Liver (tissue), 9 donors: ENCODE data around the gene BCL2. TPM values are rescaled to one million over a fixed set of nuclear protein-coding genes. Genes with fewer than 3 reads are reported as not detected.

Experiments used
- DNase-seq: peaks from one replicate; pipeline ENCODE4 v3.0.0-alpha.2; 2017; ENCODE audit warnings: low spot score
- H3K27ac ChIP-seq, 2 donors: one replicate each; pipeline ENCODE4 v1.7.0; 2013; ENCODE audit warnings: inconsistent platforms in 2 of 2, low read length in 2 of 2, control low read depth in 1 of 2, low read depth in 1 of 2, mild to moderate bottlenecking in 1 of 2
- H3K27me3 ChIP-seq, 4 donors: one replicate each; pipeline versions ENCODE4 v1.6.1 to v1.7.0; 2013; ENCODE audit warnings: low read length in 3 of 4, inconsistent platforms in 1 of 4, mild to moderate bottlenecking in 1 of 4, moderate library complexity in 1 of 4; ENCODE audit not compliant: control insufficient read depth in 4 of 4, insufficient read depth in 4 of 4
- H3K36me3 ChIP-seq, 4 donors: one replicate each; pipeline versions ENCODE4 v1.6.1 to v1.7.0; 2013; ENCODE audit warnings: low read length in 3 of 4, mild to moderate bottlenecking in 3 of 4, low read depth in 1 of 4, moderate library complexity in 1 of 4; ENCODE audit not compliant: control insufficient read depth in 4 of 4, insufficient read depth in 3 of 4
- H3K4me1 ChIP-seq, 4 donors: one replicate each; pipeline versions ENCODE4 v1.6.1 to v1.7.0; 2013; ENCODE audit warnings: low read length in 3 of 4, mild to moderate bottlenecking in 3 of 4, moderate library complexity in 1 of 4; ENCODE audit not compliant: control insufficient read depth in 4 of 4, insufficient read depth in 4 of 4
- H3K4me3 ChIP-seq, 3 donors: one replicate each; pipeline versions ENCODE4 v1.6.1 to v1.7.0; 2013; ENCODE audit warnings: low read length in 3 of 3, control low read depth in 1 of 3, low read depth in 1 of 3, mild to moderate bottlenecking in 1 of 3
- H3K9ac ChIP-seq, 2 donors: one replicate each; pipeline ENCODE4 v1.7.0; 2013; ENCODE audit warnings: low read length in 2 of 2, mild to moderate bottlenecking in 2 of 2, moderate library complexity in 2 of 2, control low read depth in 1 of 2, low read depth in 1 of 2
- H3K9me3 ChIP-seq, 4 donors: one replicate each; pipeline versions ENCODE4 v1.6.1 to v1.7.0; 2013; ENCODE audit warnings: low read length in 3 of 4; ENCODE audit not compliant: control insufficient read depth in 4 of 4
- ATF3 ChIP-seq: IDR thresholded peaks from 2 replicates; pipeline ENCODE4 v1.6.1; 2016; ENCODE audit warnings: antibody characterized with exemption
- CTCF ChIP-seq: fragments of 150-350 bp; IDR thresholded peaks from 2 replicates; pipeline ENCODE4 v1.5.1; 2017; ENCODE audit warnings: improper control_type of control experiment, low read depth, low read length; ENCODE audit not compliant: missing input control
- EGR1 ChIP-seq, 2 donors: IDR thresholded peaks; 2 replicates each; pipeline ENCODE4 v1.6.1; 2016 to 2018; ENCODE audit warnings: antibody characterized with exemption in 2 of 2, low read depth in 2 of 2
- FOXA1 ChIP-seq: IDR thresholded peaks from 2 replicates; pipeline ENCODE4 v1.6.1; 2016; ENCODE audit warnings: antibody characterized with exemption
- FOXA2 ChIP-seq: IDR thresholded peaks from 2 replicates; pipeline ENCODE4 v1.6.1; 2016; ENCODE audit warnings: antibody characterized with exemption
- GABPA ChIP-seq, 2 donors: IDR thresholded peaks in 1 of 2; conservative IDR thresholded peaks in 1 of 2; 2 replicates each; pipeline ENCODE4 v1.6.1; 2016; ENCODE audit warnings: antibody characterized with exemption in 2 of 2, mild to moderate bottlenecking in 1 of 2, moderate library complexity in 1 of 2
- HNF4A ChIP-seq, 2 donors: conservative IDR thresholded peaks; 2 replicates each; pipeline ENCODE4 v1.6.1; 2016; ENCODE audit warnings: antibody characterized with exemption in 2 of 2, mild to moderate bottlenecking in 2 of 2
- HNF4G ChIP-seq: IDR thresholded peaks from 2 replicates; pipeline ENCODE4 v1.6.1; 2016; ENCODE audit warnings: antibody characterized with exemption
- JUND ChIP-seq, 2 donors: IDR thresholded peaks; 2 replicates each; pipeline ENCODE4 v1.6.1; 2016; ENCODE audit warnings: antibody characterized with exemption in 2 of 2
- MAX ChIP-seq: IDR thresholded peaks from 2 replicates; pipeline ENCODE4 v1.6.1; 2016; ENCODE audit warnings: antibody characterized with exemption
- NR2F2 ChIP-seq: IDR thresholded peaks from 2 replicates; pipeline ENCODE4 v1.6.1; 2016; ENCODE audit warnings: antibody characterized with exemption
- RAD21 ChIP-seq, 2 donors: IDR thresholded peaks; 2 replicates each; pipeline ENCODE4 v1.6.1; 2016; ENCODE audit warnings: antibody characterized with exemption in 2 of 2, mild to moderate bottlenecking in 2 of 2
- REST ChIP-seq: IDR thresholded peaks from 2 replicates; pipeline ENCODE4 v1.6.1; 2016; ENCODE audit warnings: antibody characterized with exemption, mild to moderate bottlenecking
- RXRA ChIP-seq, 2 donors: IDR thresholded peaks; 2 replicates each; pipeline ENCODE4 v1.6.1; 2017 to 2018; ENCODE audit warnings: antibody characterized with exemption in 2 of 2, mild to moderate bottlenecking in 1 of 2
- SP1 ChIP-seq: IDR thresholded peaks from 2 replicates; pipeline ENCODE4 v1.6.1; 2018; ENCODE audit warnings: antibody characterized with exemption, mild to moderate bottlenecking
- TAF1 ChIP-seq: conservative IDR thresholded peaks from 2 replicates; pipeline ENCODE4 v1.6.1; 2016; ENCODE audit warnings: antibody characterized with exemption, mild to moderate bottlenecking
- YY1 ChIP-seq: IDR thresholded peaks from 2 replicates; pipeline ENCODE4 v1.6.1; 2016; ENCODE audit warnings: antibody characterized with exemption, mild to moderate bottlenecking
- ZBTB33 ChIP-seq: IDR thresholded peaks from 2 replicates; pipeline ENCODE4 v1.6.1; 2016; ENCODE audit warnings: antibody characterized with exemption
- WGBS: extraction: QIAGEN DNeasy Blood & Tissue Kit; methylation state at CpG from one replicate; pipeline ENCODE4 v1.1.7; 2013; 5-methylcytosine and 5-hydroxymethylcytosine counted together
- polyA plus RNA-seq, 2 donors: library from polyadenylated mRNA; stranded (reverse) in 1 of 2; unstranded in 1 of 2; fragments of 200-250 nt in 1 of 2; fragments of >200 nt in 1 of 2; fragmentation: Nextera tagmentation in 1 of 2; extraction: Ambion mirVana in 1 of 2; gene quantifications; one replicate each; pipeline versions ENCODE4 v1.2.1 to v1.2.3, GENCODE V29; 2013 to 2015
- total RNA-seq, 2 donors: library from RNA; depleted of rRNA; stranded (reverse); fragments of >200 nt; gene quantifications; one replicate each; pipeline ENCODE4 v1.2.3, GENCODE V29; 2014
- donor health status: healthy.
- donor health status: healthy.
- donor health status: healthy.
- donor health status: healthy.
- donor health status: healthy.

Gene BCL2
- total and polyA plus RNA-seq, 4 donors: 0.40 to 3.9 (median 1.4) TPM

- Histone ChIP-seq H3K4me1 (no peaks in the 10 kb centered on the region), H3K4me3 (no peak overlapping the region), H3K27me3 (no peaks in the 10 kb centered on the region), H3K9ac (no peak overlapping the region), H3K9me3 (no peaks in the 10 kb centered on the region), H3K27ac (no peak overlapping the region), H3K36me3 (no peaks in the 10 kb centered on the region)
- no peak for TF ChIP-seq MAX
- TF ChIP-seq FOXA1: no peak
- no peak for TF ChIP-seq TAF1
- no peak for TF ChIP-seq RXRA (IDR thresholded peaks at IDR 0.05)
- no peak for TF ChIP-seq NR2F2
- no peak for TF ChIP-seq FOXA2
- no peak for TF ChIP-seq HNF4G
- TF ChIP-seq SP1: no peak
- no peak for TF ChIP-seq REST
- no peak for TF ChIP-seq ATF3
- no peak for TF ChIP-seq EGR1 (IDR thresholded peaks at IDR 0.05; ENCODE audit: low read depth in 2 of 2)
- TF ChIP-seq YY1: no peak
- TF ChIP-seq ZBTB33: no peak
- TF ChIP-seq RAD21 (IDR thresholded peaks at IDR 0.05): no peak
- TF ChIP-seq GABPA (IDR thresholded peaks at IDR 0.05 in 1 of 2, conservative IDR thresholded peaks at IDR 0.05 in 1 of 2): no peak
- no peak for TF ChIP-seq JUND (IDR thresholded peaks at IDR 0.05)
- TF ChIP-seq HNF4A (conservative IDR thresholded peaks at IDR 0.05): no peak
- 78% methylated on average over 3 of the region's 3 CpGs for WGBS
- DNase-seq: no peak
These were observed 109.0 kb downstream of the BCL2 start for GRCh38 chr18:63210521-63210920.

GRCh38 chr18:63208676-63209075 is 110.9 kb downstream of the BCL2 start:
- WGBS: 72% methylated on average over 3 of the region's 3 CpGs
- Histone ChIP-seq H3K9me3 (no peaks in the 10 kb centered on the region), H3K9ac (no peak overlapping the region), H3K4me3 (no peak overlapping the region), H3K36me3 (no peaks in the 10 kb centered on the region), H3K27me3 (no peaks in the 10 kb centered on the region), H3K27ac (no peak overlapping the region), H3K4me1 (no peaks in the 10 kb centered on the region)
- DNase-seq: no peak
- TF ChIP-seq YY1: no peak
- no peak for TF ChIP-seq ZBTB33
- no peak for TF ChIP-seq ATF3
- no peak for TF ChIP-seq HNF4A (conservative IDR thresholded peaks at IDR 0.05)
- no peak for TF ChIP-seq FOXA2
- TF ChIP-seq FOXA1: no peak
- no peak for TF ChIP-seq EGR1 (IDR thresholded peaks at IDR 0.05; ENCODE audit: low read depth in 2 of 2)
- no peak for TF ChIP-seq SP1
- TF ChIP-seq CTCF: no peak
- no peak for TF ChIP-seq RAD21 (IDR thresholded peaks at IDR 0.05)
- TF ChIP-seq TAF1: no peak
- no peak for TF ChIP-seq JUND (IDR thresholded peaks at IDR 0.05)
- no peak for TF ChIP-seq NR2F2
